Hepatocyte (in vitro differentiated cells): ENCODE measurements around the gene IL17B. TPM values are rescaled to one million over a fixed set of nuclear protein-coding genes. Genes with fewer than 3 reads are reported as not detected.

Experiments
- DNase-seq: peaks from one replicate; pipeline ENCODE4 v3.0.0-alpha.2; 2016; ENCODE audit warnings: low spot score
- H2AFZ ChIP-seq: fragments of 200-600 bp; sonication (generic); 2 replicates; pipeline ENCODE4 v1.6.0; 2016; ENCODE audit warnings: antibody characterized with exemption, mild to moderate bottlenecking
- H3K27ac ChIP-seq: fragments of 200-600 bp; sonication (generic); 2 replicates; pipeline ENCODE4 v1.5.1; 2016; ENCODE audit warnings: mild to moderate bottlenecking
- H3K27me3 ChIP-seq: fragments of 200-600 bp; sonication (generic); 2 replicates; pipeline ENCODE4 v1.6.1; 2016
- H3K36me3 ChIP-seq: fragments of 200-600 bp; sonication (generic); replicated peaks from 2 replicates; pipeline ENCODE4 v1.5.1; 2016; ENCODE audit warnings: low read depth; ENCODE audit not compliant: insufficient read depth
- H3K4me1 ChIP-seq: fragments of 200-600 bp; sonication (generic); 2 replicates; pipeline ENCODE4 v1.5.1; 2016; ENCODE audit warnings: mild to moderate bottlenecking, moderate library complexity; ENCODE audit not compliant: insufficient read depth
- H3K4me2 ChIP-seq: fragments of 200-600 bp; sonication (generic); 2 replicates; pipeline ENCODE4 v1.6.0; 2016
- H3K4me3 ChIP-seq: fragments of 200-600 bp; sonication (generic); 2 replicates; pipeline ENCODE4 v1.5.1; 2016; ENCODE audit warnings: mild to moderate bottlenecking
- H3K79me2 ChIP-seq: fragments of 200-600 bp; sonication (generic); 2 replicates; pipeline ENCODE4 v1.6.0; 2017; ENCODE audit warnings: mild to moderate bottlenecking
- H3K9me2 ChIP-seq: fragments of 200-600 bp; sonication (generic); replicated peaks from 2 replicates; pipeline ENCODE4 v1.6.0; 2017; ENCODE audit warnings: mild to moderate bottlenecking; ENCODE audit not compliant: insufficient read depth
- H3K9me3 ChIP-seq: fragments of 200-600 bp; sonication (generic); 2 replicates; pipeline ENCODE4 v1.5.1; 2016; ENCODE audit warnings: low read depth, mild to moderate bottlenecking
- H4K20me1 ChIP-seq: fragments of 200-600 bp; sonication (generic); 2 replicates; pipeline ENCODE4 v1.6.0; 2016; ENCODE audit warnings: mild to moderate bottlenecking; ENCODE audit not compliant: insufficient read depth, poor library complexity, severe bottlenecking
- CTCF ChIP-seq: fragments of 200-600 bp; sonication (generic); IDR thresholded peaks from 2 replicates; pipeline ENCODE4 v1.5.1; 2016; ENCODE audit warnings: antibody characterized with exemption, mild to moderate bottlenecking; ENCODE audit not compliant: poor library complexity
- EZH2 ChIP-seq: fragments of 200-600 bp; sonication (generic); IDR thresholded peaks from 2 replicates; pipeline ENCODE4 v1.6.1; 2016; ENCODE audit warnings: antibody characterized with exemption, mild to moderate bottlenecking, borderline replicate concordance
- EZH2phosphoT487 ChIP-seq: fragments of 200-600 bp; sonication (generic); IDR thresholded peaks from one replicate; pipeline ENCODE4 v1.6.1; 2018; ENCODE audit warnings: antibody characterized with exemption, mild to moderate bottlenecking, low read depth, moderate library complexity; ENCODE audit not compliant: unreplicated experiment, severe bottlenecking
- WGBS: methylation state at CpG from one replicate; pipeline ENCODE4 v1.1.6; 2016; ENCODE audit warnings: low lambda C conversion rate; ENCODE audit errors: missing lambda C conversion rate; 5-methylcytosine and 5-hydroxymethylcytosine counted together
- polyA plus RNA-seq: library from polyadenylated mRNA; unstranded; fragments of >200 nt; fragmentation: Nextera tagmentation; extraction: Ambion mirVana; gene quantifications from 2 replicates; pipeline ENCODE4 v1.2.1, GENCODE V29; 2016
- total RNA-seq: library from RNA; depleted of rRNA; stranded (reverse); fragments of >200 nt; gene quantifications from 2 replicates; pipeline ENCODE4 v1.2.3, GENCODE V29; 2014

IL17B gene
- total and polyA plus RNA-seq, 2 experiments from 2014 or later, result not detected

GRCh38 chr5:149408252-149409099 is 29.4 kb upstream of the IL17B start:
- Histone ChIP-seq H3K36me3 (no peaks in the 10 kb centered on the region), H3K4me1 (peaks cover 40% of the 10 kb centered on the region), H3K4me3 (no peak overlapping the region), H4K20me1 (no peaks in the 10 kb centered on the region), H3K27me3 (no peaks in the 10 kb centered on the region), H3K27ac (peak overlapping the region; percentile 79), H3K9me3 (no peaks in the 10 kb centered on the region), H3K4me2 (peak overlapping the region; percentile 70), H2AFZ (no peak overlapping the region), H3K79me2 (peaks cover 50% of the 10 kb centered on the region), H3K9me2 (no peaks in the 10 kb centered on the region)
- TF ChIP-seq EZH2phosphoT487 (no peak), EZH2 (no peak), CTCF (no peak)
- WGBS, result 90% methylated on average over 12 of the region's 12 CpGs
- DNase-seq, result no peak

GRCh38 chr5:149407323-149408251 is 28.5 kb upstream of the IL17B start:
- Histone ChIP-seq H3K27me3 (no peaks in the 10 kb centered on the region), H2AFZ (no peak overlapping the region), H3K9me2 (no peaks in the 10 kb centered on the region), H4K20me1 (no peaks in the 10 kb centered on the region), H3K4me3 (no peak overlapping the region), H3K27ac (peak overlapping the region; percentile 79), H3K36me3 (no peaks in the 10 kb centered on the region), H3K4me2 (peak overlapping the region; percentile 70), H3K9me3 (no peaks in the 10 kb centered on the region), H3K79me2 (peaks cover 50% of the 10 kb centered on the region), H3K4me1 (peaks cover 40% of the 10 kb centered on the region)
- no peak for TF ChIP-seq EZH2phosphoT487
- no peak for TF ChIP-seq EZH2
- no peak for TF ChIP-seq CTCF
- peak; percentile 6 for DNase-seq
- WGBS, result 56% methylated on average over 11 of the region's 11 CpGs

- Histone ChIP-seq H3K4me3 (no peak overlapping the region), H3K9me2 (no peaks in the 10 kb centered on the region), H3K36me3 (no peaks in the 10 kb centered on the region), H3K4me2 (peak overlapping the region; percentile 70), H3K4me1 (peaks cover 40% of the 10 kb centered on the region), H3K27ac (peak overlapping the region; percentile 79), H3K9me3 (no peaks in the 10 kb centered on the region), H3K27me3 (no peaks in the 10 kb centered on the region), H2AFZ (no peak overlapping the region), H3K79me2 (peaks cover 45% of the 10 kb centered on the region), H4K20me1 (no peaks in the 10 kb centered on the region)
- no peak for DNase-seq
- TF ChIP-seq CTCF (no peak), EZH2 (no peak), EZH2phosphoT487 (no peak)
- 58% methylated on average over 4 of the region's 4 CpGs for WGBS
These were observed 27.9 kb upstream of the IL17B start for GRCh38 chr5:149406979-149407306.
